AG09319 (cell line): ENCODE results near the gene IRF2.

Source experiments
- DNase-seq: peaks from one replicate; pipeline ENCODE4 v3.0.0-alpha.2; 2010; ENCODE audit warnings: low read depth; ENCODE audit errors: extremely low read depth
- CTCF ChIP-seq: IDR thresholded peaks from 2 replicates; pipeline ENCODE4 v1.5.1; 2011; ENCODE audit warnings: low read depth, mild to moderate bottlenecking, inconsistent platforms, low read length, moderate library complexity

The IRF2 gene

GRCh38 chr4:184444215-184444952 lies 30.0 kb downstream of the IRF2 start:
- TF ChIP-seq CTCF, result no peak
- no peak for DNase-seq

GRCh38 chr4:184443318-184443717 lies 31.0 kb downstream of the IRF2 start:
- no peak for TF ChIP-seq CTCF
- no peak for DNase-seq

GRCh38 chr4:184442314-184442635 lies 32.1 kb downstream of the IRF2 start:
- TF ChIP-seq CTCF, result no peak
- no peak for DNase-seq

GRCh38 chr4:184441461-184442313 lies 32.7 kb downstream of the IRF2 start:
- no peak for DNase-seq
- no peak for TF ChIP-seq CTCF

- no peak for TF ChIP-seq CTCF
- DNase-seq, result no peak
Observed at GRCh38 chr4:184440595-184441358, 33.6 kb downstream of the IRF2 start.

- no peak for TF ChIP-seq CTCF
- DNase-seq, result no peak
Observed at GRCh38 chr4:184439856-184440594, 34.3 kb downstream of the IRF2 start.
